SH-SY5Y (cell line): ENCODE measurements around the gene POU3F3.

Experiments
- GATA2 ChIP-seq: IDR thresholded peaks from 2 replicates; pipeline ENCODE4 v1.6.1; 2011; ENCODE audit warnings: mild to moderate bottlenecking, low read depth, low read length
- GATA3 ChIP-seq: IDR thresholded peaks from 2 replicates; pipeline ENCODE4 v1.6.1; 2011; ENCODE audit warnings: low read depth, mild to moderate bottlenecking, low read length, moderate library complexity

Gene POU3F3

DNA sequence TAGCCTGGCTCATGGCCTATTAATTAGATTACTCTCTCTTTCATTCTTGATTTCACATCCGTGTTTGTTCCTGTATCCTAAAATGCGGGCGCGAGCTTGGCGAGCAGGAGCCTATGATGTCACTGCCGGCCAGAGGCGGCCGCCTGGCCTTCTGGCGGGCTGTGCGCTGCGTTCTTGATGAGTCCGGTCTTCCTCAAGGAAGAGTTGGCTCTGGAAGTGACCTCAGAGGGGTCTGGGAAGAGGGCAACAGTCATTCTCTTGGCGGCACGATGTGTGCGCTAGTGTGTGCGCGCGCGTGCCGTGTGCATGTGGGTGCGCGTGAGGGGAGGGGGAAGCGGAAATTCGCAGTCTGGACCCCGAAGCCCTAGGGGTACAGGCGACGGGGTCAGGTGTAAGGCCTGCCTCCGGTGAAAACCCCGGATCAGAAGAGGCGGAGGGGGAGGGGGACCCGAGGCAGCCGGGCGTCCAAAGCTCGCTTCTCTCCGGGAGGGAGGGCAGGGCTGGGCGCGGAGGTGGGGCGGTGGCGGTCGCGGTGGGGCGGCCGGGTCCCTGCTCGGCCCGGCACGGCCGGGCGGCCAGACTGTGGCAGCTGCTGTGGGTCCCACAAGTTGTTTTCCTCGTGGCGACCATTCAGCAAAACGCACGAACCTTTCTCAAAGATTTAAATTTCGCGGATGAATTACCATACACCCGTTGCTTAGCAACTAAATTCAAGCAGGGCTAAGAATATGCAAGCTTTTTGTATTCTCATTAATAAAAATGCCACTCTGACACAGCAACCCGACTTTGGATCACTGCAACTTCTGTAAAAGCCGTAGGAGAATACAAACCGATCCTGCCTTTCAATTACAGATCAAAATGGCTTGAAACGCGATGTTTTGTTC, 8.4 kb downstream of the POU3F3 start:
- TF ChIP-seq GATA2 (no peak), GATA3 (no peak)

DNA sequence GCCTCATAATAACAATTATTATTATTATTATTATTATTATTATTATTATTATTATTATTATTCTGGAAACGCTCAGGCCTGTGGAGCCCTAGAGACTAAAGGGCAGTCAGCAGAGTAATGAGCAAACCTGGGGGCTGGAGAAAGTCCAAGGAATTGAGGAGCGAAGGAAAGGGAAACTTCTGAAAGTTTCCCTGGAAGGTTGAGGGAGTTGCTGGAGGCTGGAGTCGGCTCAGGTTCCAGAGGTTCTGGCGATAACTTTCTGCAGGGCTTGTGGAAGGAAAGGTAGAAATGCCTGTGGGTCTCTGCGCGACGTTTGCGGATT, 9.2 kb downstream of the POU3F3 start:
- no peak for TF ChIP-seq GATA3

DNA sequence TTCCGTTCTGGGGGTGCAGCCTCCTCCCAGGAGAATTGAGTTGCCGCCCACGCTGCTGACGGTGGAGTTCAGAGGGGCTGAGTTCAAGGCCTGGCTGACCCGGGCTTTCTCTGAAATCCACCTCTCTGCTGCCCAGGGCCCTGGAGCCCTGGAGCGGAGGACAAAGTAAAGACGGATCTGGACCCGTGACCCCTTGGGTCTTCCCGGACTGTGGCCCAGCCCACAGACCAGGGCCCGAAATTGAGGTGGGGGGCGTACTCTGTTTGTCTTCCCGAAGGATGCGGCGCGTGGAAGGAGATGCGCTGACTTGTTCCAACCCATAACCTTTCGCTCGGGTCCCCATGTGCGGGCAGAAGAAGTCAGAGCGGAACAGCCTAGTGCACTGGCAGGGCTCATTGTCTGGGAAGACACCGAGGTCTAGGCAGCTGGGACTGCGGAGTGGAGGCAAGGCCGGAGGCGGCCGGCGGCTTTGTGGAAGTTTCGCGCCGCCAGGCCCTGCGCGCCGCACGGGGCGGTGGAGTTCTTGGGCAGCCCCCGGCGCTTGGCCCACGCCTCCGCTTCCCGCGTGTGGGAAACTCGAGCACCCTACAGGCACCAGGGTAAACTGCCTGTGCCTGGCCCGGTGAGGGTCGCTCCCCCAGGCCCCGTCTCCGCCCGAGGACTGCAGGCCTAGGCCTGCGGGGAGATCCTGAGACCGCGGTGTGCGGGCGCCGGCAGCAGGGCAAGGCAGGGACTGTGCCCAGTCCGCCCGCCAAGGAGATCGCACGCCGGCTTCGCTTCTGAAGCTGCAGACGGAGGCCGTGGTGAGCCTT, 9.8 kb downstream of the POU3F3 start:
- TF ChIP-seq GATA2, result no peak
- no peak for TF ChIP-seq GATA3

DNA sequence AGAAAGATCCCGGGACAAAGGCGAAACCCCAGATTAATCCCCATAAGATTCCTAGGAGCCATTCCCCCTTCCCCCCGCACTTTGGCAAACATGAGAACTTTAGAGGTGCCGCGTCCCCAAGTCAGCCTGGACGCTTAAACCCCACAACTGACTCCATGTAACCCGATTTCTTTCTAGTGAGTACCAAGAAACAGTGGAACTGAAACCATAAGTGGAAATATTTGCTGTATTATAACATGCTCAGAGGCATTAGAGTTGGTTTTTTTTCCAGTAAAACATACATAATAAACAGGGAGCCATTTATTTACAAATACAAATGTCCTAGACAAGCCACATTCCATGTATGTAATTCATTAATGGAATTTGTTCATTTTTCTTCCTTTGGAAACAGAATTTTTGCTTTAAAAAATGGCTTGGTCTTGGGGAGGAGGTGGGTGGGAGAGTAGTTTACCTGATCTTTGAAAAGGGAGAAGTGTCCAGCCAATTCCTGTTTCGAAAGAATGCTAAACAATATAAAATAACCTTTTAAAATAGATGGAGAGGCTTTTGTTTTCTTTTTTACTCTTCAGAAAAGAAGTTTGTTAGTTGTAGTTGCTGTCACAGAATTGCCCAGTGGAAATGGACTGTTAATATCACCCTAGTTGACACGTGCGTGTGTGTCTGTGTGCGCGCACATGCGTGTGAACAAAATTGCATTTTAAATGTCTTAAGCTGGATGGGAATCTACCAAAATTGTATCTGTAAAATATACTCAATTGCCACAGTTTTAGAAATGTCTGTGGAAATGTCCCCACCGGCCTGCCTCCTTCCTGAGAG, 10.6 kb downstream of the POU3F3 start:
- TF ChIP-seq GATA3, result no peak
- TF ChIP-seq GATA2, result no peak

DNA sequence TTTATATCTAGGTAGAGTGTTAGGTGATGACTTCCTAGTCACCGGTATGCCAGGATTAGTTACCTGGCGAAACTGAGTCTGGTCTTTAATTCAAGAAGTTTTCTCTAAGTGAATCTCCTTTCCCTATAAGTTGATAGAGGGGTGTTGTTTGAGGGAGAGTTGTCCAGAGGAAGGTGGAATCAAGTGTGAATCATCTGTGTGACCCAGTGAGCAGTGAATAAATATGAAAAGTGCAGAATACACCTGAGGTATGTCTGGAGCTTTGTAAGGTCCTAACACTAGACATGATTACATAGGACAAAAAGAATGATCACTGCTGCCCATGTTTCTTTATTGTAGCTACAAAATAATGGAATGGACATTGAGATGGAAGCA, 11.2 kb downstream of the POU3F3 start:
- TF ChIP-seq GATA2, result no peak
- no peak for TF ChIP-seq GATA3

DNA sequence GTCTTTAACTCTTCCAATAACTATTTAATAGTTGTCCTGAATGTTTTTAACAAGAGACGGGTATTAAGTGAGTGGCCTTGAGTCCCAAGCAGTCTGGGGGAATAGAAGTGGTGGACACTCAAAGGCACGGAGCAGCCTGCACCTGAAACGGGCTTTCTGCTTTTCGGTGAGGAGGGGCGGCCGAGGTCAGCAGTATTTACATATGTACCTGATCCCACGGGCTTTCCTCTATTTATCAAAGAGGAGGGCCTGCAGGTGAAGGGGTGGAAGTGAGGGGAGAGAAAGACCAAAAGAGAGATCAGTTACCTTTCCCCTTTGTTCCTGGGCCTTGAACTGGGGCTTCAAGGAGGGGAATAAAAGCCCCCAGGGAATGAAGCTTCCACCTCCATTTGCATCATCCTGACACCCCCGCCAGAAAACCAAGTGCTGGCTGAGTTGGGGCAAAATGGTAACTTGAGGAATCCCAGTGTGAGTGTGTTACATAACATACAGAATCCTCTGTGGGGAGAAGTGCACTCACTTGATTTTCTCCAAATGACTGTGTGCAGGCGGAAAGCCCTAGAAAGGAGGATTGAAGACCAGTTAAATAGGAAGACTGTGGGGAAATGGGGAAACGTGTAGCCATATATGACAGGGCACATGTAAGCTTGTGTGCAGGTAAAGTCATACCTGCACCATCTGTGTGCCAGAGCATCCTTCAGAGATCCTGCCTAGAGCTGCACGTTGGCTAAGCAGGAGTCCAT, 12.4 kb downstream of the POU3F3 start:
- TF ChIP-seq GATA3 (no peak), GATA2 (no peak)

DNA sequence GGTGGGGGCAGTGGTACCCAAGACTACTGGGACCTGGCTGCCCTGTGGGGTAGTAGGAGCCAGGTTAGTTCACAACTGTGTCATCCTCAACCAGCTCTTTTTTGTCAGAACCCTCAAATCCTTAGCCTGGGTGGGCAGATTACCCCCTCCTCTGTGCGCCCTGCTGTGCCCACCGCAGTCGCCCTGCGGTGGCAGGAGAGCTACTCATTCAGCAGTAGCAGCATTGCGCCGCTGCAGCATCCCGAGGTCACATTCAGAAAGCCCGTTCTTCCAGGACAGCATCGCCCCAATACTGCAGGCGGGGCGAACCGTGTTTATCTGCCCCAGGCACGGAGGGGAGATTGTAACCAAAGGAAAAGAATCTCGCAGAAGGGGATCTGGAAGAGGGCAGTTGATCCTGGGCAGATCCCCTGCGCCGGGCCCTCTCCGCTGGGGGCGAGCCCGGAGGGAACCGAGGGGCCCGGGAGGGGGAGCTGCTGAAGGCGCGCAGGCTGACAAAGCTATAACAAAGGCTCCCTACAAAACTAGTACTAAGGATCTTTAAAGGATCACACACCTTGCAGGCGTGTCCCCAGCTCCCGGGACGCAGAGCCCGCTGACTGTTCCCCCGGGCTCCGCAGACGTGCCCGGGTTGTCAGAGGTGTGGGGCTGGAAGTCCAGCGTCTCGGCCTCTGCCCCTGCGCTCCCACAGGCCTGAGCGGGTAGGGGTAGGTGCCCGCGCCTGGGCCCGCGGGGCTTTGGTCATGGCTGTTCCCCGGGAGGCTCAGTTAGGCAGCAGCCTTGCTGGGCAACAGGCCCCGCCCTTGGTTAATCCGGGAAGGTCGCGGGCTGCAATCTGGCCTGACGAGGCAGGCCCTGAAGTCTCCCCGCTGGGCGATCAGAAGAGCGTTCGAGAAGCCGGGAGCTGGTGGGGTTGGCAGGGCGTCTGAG, 13.2 kb downstream of the POU3F3 start:
- TF ChIP-seq GATA3 (no peak), GATA2 (no peak)

DNA sequence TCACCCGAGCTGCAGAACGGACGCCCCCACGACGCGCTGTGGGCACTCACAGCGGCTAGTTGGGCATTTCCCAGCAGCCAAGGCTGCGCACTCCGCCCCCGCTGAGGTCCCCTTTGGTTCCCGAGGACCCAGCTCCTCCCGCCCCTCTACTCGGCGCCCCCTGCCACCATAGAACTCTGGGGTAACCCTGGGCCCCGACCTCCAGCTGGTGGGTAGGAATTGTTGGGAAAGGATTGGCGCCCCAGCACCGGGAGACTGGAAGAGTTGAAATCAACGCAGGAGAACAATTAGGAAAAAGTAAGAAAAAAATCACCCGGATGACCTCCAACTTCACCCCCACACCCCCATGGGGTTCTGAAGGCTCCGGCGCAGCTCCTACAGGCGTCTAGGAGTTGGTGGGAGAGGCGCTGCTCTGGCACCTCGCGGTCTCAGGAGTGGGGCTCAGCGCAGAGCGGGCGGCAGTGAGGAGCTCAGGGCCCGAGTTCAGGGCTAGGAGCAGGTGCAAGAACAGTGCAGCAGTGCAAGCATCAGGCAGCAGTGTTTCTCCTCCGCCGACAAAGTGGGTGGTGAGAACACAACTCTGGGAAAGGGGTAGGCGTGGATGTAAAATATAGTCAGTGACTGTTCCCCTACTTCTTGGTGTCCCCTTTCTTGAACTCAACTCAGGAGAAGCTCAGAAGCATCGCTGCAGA, 14.0 kb downstream of the POU3F3 start:
- TF ChIP-seq GATA2 (no peak), GATA3 (no peak)

DNA sequence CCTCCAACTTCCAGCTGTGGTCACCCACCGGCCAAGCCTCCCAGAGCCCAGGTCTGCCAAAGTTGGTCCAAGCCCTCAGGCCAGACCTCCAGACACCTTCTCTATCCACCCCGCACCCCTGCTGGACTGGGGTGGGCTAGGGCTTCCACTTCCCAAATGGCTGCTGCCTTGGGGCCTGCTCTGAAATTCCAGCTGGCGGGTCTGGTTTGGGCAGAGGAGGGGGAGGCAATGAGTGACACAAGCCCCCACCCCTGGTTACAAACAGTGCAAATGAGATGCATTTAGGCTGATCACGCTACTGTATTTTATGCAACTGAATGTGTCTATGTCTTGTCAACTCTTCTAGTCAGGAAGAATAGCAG, 14.6 kb downstream of the POU3F3 start:
- TF ChIP-seq GATA2 (no peak), GATA3 (no peak)

DNA sequence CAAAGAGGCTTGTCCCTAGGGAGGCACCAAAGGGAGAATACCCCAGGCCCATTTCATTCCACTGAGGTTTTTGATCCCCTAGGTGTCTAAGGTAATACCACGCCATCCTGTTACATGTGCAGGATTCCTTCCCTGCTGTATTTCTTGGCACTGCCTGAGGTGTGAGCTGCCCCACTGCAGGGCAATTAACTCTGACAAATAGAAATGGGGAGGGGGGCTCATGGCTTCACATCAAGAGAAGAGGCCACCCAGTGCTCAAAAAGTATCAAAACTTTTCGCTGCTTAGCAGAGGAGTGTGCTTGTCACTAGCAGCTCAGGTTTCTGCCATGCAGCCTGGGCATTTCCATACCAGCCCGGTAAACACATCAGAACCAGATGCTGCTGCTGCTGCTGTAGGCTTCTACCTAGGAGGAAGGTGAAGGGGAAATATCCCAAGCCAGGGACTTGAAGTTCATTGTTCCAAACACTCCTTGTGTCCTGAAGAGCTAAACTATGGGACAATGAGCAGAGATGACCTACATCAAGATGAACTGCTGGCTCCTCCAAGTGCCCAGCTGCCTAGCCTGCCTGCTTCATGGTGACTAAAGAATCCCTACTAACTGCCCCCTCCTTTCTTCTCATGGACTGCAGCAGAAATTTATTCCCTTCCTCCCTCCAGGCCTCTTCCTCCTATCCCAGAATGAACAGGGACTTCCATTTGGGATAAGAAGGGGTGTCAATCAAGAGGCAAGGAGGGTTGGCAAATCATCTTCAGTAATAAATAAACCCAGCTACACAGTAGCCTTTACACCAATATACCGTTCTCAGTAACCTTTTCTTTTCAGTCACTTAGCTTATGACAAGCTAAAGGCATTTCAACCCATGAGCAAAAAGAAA, 16.4 kb downstream of the POU3F3 start:
- TF ChIP-seq GATA3 (no peak), GATA2 (no peak)

DNA sequence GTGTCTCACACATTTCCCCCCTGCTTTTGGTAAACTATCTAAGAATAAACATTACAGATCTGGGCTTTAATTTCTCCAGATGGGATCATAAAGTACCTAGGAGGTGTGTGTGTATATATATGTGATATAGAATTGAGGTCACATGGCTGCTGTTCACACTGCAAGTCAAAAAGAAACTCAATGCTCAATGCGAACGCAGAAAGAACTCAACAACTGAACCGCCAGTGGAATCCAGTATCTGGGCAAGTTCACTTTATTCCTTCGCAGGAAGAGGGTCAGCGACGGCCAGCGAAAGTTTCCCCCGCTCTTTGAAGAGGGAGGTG, 17.7 kb downstream of the POU3F3 start:
- TF ChIP-seq GATA2 (no peak), GATA3 (no peak)
